Measurements from ENCODE around the gene PEPD.

PEPD gene

DNA sequence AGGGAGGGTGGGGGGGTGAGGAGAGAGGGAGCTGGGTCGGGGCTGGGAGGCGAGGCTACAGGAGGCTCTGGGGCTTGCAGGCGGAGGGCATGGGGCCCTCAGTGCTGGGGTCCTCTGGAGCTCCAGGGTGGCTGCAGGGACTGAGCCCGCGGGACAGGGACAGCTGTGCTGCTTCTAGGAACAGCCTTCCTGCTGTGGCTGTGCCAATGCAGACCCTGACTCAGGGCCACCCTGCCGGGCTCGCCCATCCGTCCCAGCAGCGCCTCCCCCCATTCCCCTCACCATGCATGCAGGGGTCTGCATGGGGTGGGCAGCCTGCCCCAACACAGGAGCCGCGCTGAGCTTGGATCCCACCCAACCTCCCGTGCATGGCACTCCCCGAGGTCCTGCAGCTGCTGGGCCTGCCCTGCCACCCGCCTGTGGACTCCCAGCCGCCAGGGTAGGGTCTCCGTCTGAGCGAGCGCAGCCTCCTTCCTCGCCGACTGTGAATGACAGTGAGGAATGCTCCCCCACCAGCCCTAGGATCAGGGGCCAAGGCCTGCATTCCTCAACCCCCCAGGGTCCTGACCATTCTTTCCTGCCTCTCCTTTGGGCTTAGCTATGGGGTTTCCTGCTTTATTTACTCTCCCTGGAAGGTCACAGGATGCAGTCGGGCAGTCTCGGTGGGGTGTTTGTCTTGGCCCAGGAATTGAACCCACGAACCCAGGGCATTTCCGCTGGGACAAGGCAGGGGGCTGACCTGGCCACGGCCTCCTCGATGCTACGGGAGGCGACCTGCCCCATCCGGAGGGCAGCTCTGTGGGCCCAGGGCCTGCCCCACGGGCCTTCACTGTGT lies 124.7 kb downstream of the PEPD start:
- H3K4me3 ChIP-seq (ENCODE audit: low read depth, low read length) = no peak overlapping the region
- CTCF ChIA-PET = interaction anchor here (0.8 to 19.3 kb wide), 8 partner anchors 9 to 253 kb away, joined by 3 to 406 read pairs (median 4); no protein-coding TSS in a partner anchor
- POLR2A ChIA-PET = interaction anchor here (1.2 kb wide), 1 partner anchor 24 kb away, joined by 4 read pairs; the partner anchor contains the start of gene CEBPG
- TF ChIP-seq, protein P1, sequence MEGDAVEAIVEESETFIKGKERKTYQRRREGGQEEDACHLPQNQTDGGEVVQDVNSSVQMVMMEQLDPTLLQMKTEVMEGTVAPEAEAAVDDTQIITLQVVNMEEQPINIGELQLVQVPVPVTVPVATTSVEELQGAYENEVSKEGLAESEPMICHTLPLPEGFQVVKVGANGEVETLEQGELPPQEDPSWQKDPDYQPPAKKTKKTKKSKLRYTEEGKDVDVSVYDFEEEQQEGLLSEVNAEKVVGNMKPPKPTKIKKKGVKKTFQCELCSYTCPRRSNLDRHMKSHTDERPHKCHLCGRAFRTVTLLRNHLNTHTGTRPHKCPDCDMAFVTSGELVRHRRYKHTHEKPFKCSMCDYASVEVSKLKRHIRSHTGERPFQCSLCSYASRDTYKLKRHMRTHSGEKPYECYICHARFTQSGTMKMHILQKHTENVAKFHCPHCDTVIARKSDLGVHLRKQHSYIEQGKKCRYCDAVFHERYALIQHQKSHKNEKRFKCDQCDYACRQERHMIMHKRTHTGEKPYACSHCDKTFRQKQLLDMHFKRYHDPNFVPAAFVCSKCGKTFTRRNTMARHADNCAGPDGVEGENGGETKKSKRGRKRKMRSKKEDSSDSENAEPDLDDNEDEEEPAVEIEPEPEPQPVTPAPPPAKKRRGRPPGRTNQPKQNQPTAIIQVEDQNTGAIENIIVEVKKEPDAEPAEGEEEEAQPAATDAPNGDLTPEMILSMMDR (IDR thresholded peaks at IDR 0.05; ENCODE audit: insufficient read depth, low read length, missing control alignments) = no peak
- no peak for DNase-seq (ENCODE audit: low read depth, low spot score)

DNA sequence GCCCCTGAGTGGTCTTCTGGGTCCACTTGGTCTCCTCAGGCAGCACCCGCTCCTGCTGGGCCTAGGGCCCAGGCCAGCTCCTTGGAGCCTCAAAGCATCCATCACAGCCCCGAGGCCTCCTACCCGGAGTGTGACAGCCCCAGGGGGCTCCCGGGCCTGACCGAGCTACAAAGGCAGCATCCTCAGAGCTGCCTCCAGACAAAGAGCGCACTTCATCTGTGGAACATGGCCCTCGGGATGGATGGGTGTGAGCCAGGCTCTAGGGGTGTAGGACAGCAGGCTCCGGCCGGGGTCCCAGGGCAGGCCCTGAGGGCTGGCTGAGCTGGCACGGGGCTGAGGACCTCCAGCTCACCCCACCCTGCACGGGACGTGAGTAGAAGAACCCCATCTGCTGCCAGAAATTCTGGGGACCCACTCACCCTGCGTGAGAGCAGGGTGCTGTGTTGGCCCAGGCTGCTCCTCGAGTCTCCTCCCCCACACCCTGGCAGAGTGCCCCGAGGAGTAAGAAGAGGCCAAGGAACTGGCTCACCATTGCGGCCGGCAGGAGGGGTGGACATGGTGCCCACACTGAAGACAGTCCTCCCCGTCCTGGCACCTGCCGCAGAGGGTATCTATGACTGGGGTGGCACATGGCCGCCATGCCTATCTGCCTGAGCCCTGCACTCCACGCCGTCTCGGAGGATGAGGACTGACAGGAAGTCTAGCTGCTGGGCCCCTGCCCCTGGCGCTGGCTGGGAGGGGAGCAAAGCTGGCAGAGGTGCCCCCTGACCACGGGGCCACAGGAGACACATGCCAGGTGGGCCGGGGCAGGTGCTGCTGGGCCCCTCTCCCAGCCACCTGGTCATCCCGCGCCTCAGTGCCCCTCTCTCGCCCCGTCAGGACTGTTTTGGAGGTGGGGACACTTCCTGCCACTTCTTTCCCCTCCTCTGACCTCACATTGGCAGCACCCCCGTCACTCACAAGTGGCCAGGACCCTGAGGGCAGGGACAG lies 125.7 kb downstream of the PEPD start:
- no peak overlapping the region for H3K4me3 ChIP-seq (ENCODE audit: low read depth, low read length)
- CTCF ChIA-PET = interaction anchor here (1.1 to 19.3 kb wide), 4 partner anchors 11 to 157 kb away, joined by 3 to 406 read pairs (median 44); partner anchors contain the start of gene CEBPA
- POLR2A ChIA-PET = no interaction called here
- no peak for DNase-seq (ENCODE audit: low read depth, low spot score)
- TF ChIP-seq, protein P1 (IDR thresholded peaks at IDR 0.05; ENCODE audit: insufficient read depth, low read length, missing control alignments) = no peak

DNA sequence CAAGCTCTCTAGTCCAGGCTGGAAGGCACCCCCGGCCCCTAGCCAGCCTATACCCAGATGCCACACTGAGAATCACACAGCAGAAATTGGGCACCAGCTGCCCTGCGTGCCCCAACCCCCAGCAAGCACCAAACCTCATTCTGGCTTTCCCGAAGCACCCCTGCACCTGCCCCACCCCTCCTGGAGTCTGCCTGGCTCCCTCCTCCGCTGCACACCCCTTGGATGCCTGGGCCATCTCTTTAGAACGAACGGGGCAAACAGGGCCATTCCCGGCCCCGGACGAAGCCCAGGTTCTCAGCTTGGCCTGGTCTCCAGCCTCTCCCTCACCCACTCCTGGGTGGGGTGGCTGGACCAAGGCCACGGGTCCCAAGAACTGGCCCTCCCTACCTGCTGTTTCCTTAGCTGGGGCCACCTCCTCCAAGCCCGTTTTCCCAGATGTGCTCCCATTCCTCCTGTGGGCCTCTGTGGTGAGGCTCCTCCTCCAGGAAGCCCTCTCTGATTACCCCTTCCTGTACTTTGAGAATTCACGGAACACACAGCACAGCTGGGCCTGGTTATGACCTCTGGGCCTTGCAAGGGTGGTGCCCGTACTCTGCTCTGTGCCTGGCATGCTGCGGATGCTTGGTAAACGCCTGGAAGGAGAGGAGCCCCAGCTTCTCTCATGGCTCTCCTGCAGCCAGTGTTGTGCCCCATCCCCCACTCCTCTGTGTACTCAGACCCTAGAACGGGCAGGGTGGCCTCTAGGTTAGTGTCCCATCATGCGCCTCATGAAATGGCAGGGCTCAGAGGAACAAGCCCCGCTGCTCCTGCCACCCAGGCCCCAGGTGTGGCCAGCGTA lies 126.6 kb downstream of the PEPD start:
- H3K4me3 ChIP-seq (ENCODE audit: low read depth, low read length) = no peak overlapping the region
- ChIA-PET CTCF (interaction anchor here (1.0 to 19.3 kb wide), 6 partner anchors 11 to 156 kb away, joined by 3 to 406 read pairs (median 5); partner anchors contain the start of gene CEBPA), POLR2A (interaction anchor here (0.6 to 0.8 kb wide), 2 partner anchors 18 to 22 kb away, joined by 3 to 4 read pairs; partner anchors contain the start of gene CEBPG)
- TF ChIP-seq, protein P1 (IDR thresholded peaks at IDR 0.05; ENCODE audit: insufficient read depth, low read length, missing control alignments) = no peak
- DNase-seq (ENCODE audit: low read depth, low spot score) = no peak

DNA sequence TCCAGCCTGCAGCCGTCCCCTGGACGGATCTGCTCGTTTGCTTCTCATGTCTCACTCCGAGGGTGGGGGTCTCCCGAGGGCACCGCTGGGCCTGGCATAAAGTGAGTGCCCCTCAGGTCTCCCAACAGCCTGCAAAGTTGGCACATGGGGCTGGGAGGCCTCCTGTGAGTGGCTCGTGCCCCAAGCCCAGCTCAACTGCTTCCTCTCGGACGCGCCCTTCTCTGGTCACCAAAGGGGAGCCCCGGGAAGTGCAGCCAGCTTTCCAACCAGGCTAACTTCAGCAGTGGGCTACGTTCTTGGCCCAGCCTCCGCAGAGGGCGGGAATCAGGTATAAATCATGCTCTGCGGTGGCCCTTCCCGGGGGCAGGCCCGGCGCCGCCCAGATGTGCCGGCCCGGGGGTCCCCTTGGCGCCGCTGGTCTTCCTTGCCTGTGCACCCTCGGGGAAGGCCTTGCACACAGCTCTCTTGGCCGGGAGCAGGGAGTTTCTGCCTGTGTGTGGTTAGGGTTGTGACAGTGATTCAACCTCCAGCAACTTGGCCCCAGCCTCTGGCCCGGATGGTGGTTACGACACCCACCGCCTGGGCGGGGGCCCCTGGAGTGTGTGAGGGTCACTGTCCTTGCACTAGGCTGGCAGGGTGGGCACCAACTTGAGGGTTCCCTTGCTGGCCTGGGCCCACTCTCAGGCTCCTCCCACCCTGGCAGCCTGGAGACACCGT lies 127.4 kb downstream of the PEPD start:
- H3K4me3 ChIP-seq (ENCODE audit: low read depth, low read length) = no peak overlapping the region
- POLR2A ChIA-PET = interaction anchor here (0.6 to 0.9 kb wide), 4 partner anchors 17 to 166 kb away, joined by 3 to 4 read pairs (median 4); partner anchors contain the start of gene CEBPG
- TF ChIP-seq, protein P1 (IDR thresholded peaks at IDR 0.05; ENCODE audit: insufficient read depth, low read length, missing control alignments) = no peak
- CTCF ChIA-PET = interaction anchor here (1.0 to 19.3 kb wide), 7 partner anchors 9 to 155 kb away, joined by 3 to 406 read pairs (median 4); partner anchors contain the start of gene CEBPA
- peak; percentile 29 for DNase-seq (ENCODE audit: low read depth, low spot score)
